Measurements from ENCODE around the gene GPC6.

GPC6 gene

GRCh38 chr13:93305886-93306285 is 79.3 kb downstream of the GPC6 start:
- Histone ChIP-seq H2AFZ (ENCODE audit: low read length) (no peak overlapping the region), H3K4me2 (ENCODE audit: low read depth, low read length, poor library complexity, severe bottlenecking) (no peak overlapping the region), H3K9me3 (ENCODE audit: insufficient read depth, low read depth, low read length) (no peaks in the 10 kb centered on the region), H3K79me2 (ENCODE audit: insufficient read depth, low read length) (no peaks in the 10 kb centered on the region), H3K9ac (ENCODE audit: low read depth, low read length, poor library complexity, severe bottlenecking) (no peak overlapping the region), H3K9me2 (replicated peaks; ENCODE audit: low read depth, low read length) (no peaks in the 10 kb centered on the region), H3K36me3 (ENCODE audit: insufficient read depth, low read length) (no peaks in the 10 kb centered on the region), H4K20me1 (ENCODE audit: insufficient read depth, low read length, poor library complexity, severe bottlenecking) (no peaks in the 10 kb centered on the region), H3K4me3 (ENCODE audit: low read length, poor library complexity, severe bottlenecking) (no peak overlapping the region), H3F3A (ENCODE audit: low read depth) (no peaks in the 10 kb centered on the region), H3K4me1 (ENCODE audit: insufficient read depth, low read length, poor library complexity, severe bottlenecking) (no peaks in the 10 kb centered on the region), H3K27me3 (ENCODE audit: insufficient read depth, low read length, poor library complexity, severe bottlenecking) (no peaks in the 10 kb centered on the region)
- TF ChIP-seq EZH2phosphoT487 (IDR thresholded peaks at IDR 0.05; ENCODE audit: borderline replicate concordance) = no peak
- no peak for TF ChIP-seq CTCF (conservative IDR thresholded peaks at IDR 0.05; ENCODE audit: low read length)

GRCh38 chr13:93307136-93307535 is 80.5 kb downstream of the GPC6 start:
- H3K9me3 ChIP-seq (ENCODE audit: insufficient read depth, low read depth, low read length) = no peaks in the 10 kb centered on the region
- H3K36me3 ChIP-seq (ENCODE audit: insufficient read depth, low read length) = no peaks in the 10 kb centered on the region
- no peak overlapping the region for H3K4me2 ChIP-seq (ENCODE audit: low read depth, low read length, poor library complexity, severe bottlenecking)
- TF ChIP-seq CTCF (conservative IDR thresholded peaks at IDR 0.05; ENCODE audit: low read length) = no peak
- TF ChIP-seq EZH2phosphoT487 (IDR thresholded peaks at IDR 0.05; ENCODE audit: borderline replicate concordance) = no peak
- H3K9ac ChIP-seq (ENCODE audit: low read depth, low read length, poor library complexity, severe bottlenecking) = no peak overlapping the region
- H4K20me1 ChIP-seq (ENCODE audit: insufficient read depth, low read length, poor library complexity, severe bottlenecking) = no peaks in the 10 kb centered on the region
- no peaks in the 10 kb centered on the region for H3F3A ChIP-seq (ENCODE audit: low read depth)
- H2AFZ ChIP-seq (ENCODE audit: low read length) = no peak overlapping the region
- H3K4me1 ChIP-seq (ENCODE audit: insufficient read depth, low read length, poor library complexity, severe bottlenecking) = no peaks in the 10 kb centered on the region
- no peaks in the 10 kb centered on the region for H3K9me2 ChIP-seq (replicated peaks; ENCODE audit: low read depth, low read length)
- H3K4me3 ChIP-seq (ENCODE audit: low read length, poor library complexity, severe bottlenecking) = no peak overlapping the region
- H3K79me2 ChIP-seq (ENCODE audit: insufficient read depth, low read length) = no peaks in the 10 kb centered on the region
- no peaks in the 10 kb centered on the region for H3K27me3 ChIP-seq (ENCODE audit: insufficient read depth, low read length, poor library complexity, severe bottlenecking)

- TF ChIP-seq CTCF (conservative IDR thresholded peaks at IDR 0.05; ENCODE audit: low read length) (no peak), EZH2phosphoT487 (IDR thresholded peaks at IDR 0.05; ENCODE audit: borderline replicate concordance) (no peak)
- no peak overlapping the region for H3K4me3 ChIP-seq (ENCODE audit: low read length, poor library complexity, severe bottlenecking)
- no peaks in the 10 kb centered on the region for H3K79me2 ChIP-seq (ENCODE audit: insufficient read depth, low read length)
- no peaks in the 10 kb centered on the region for H3F3A ChIP-seq (ENCODE audit: low read depth)
- no peak overlapping the region for H2AFZ ChIP-seq (ENCODE audit: low read length)
- H3K9me2 ChIP-seq (replicated peaks; ENCODE audit: low read depth, low read length) = no peaks in the 10 kb centered on the region
- H3K9ac ChIP-seq (ENCODE audit: low read depth, low read length, poor library complexity, severe bottlenecking) = no peak overlapping the region
- H3K4me2 ChIP-seq (ENCODE audit: low read depth, low read length, poor library complexity, severe bottlenecking) = no peak overlapping the region
- no peaks in the 10 kb centered on the region for H3K4me1 ChIP-seq (ENCODE audit: insufficient read depth, low read length, poor library complexity, severe bottlenecking)
- no peaks in the 10 kb centered on the region for H3K27me3 ChIP-seq (ENCODE audit: insufficient read depth, low read length, poor library complexity, severe bottlenecking)
- H3K36me3 ChIP-seq (ENCODE audit: insufficient read depth, low read length) = no peaks in the 10 kb centered on the region
- H3K9me3 ChIP-seq (ENCODE audit: insufficient read depth, low read depth, low read length) = no peaks in the 10 kb centered on the region
- H4K20me1 ChIP-seq (ENCODE audit: insufficient read depth, low read length, poor library complexity, severe bottlenecking) = no peaks in the 10 kb centered on the region
Observed at GRCh38 chr13:93307651-93308050, 81.0 kb downstream of the GPC6 start.
